Osteoblast (primary cell): Measurements from ENCODE around the gene CTCF. TPM values are rescaled to one million over a fixed set of nuclear protein-coding genes. Genes with fewer than 3 reads are reported as not detected.
A peak's percentile ranks its signal among the peaks of the same experiment; 100 is the strongest.

Experiments used
- DNase-seq: peaks from one replicate; pipeline ENCODE4 v3.0.0; 2011; ENCODE audit warnings: low spot score, mixed read lengths; ENCODE audit not compliant: insufficient read length; ENCODE audit errors: missing footprints
- H2AFZ ChIP-seq: 2 replicates; pipeline ENCODE4 v1.6.0; 2011; ENCODE audit warnings: mild to moderate bottlenecking, low read length
- H3K27ac ChIP-seq: 2 replicates; pipeline ENCODE4 v1.5.1; 2011; ENCODE audit warnings: mild to moderate bottlenecking, low read depth, low read length, moderate library complexity
- H3K27me3 ChIP-seq: 2 replicates; pipeline ENCODE4 v1.6.0; 2012; ENCODE audit warnings: mild to moderate bottlenecking, control low read depth, inconsistent platforms, low read length, moderate library complexity; ENCODE audit not compliant: insufficient read depth
- H3K36me3 ChIP-seq: 2 replicates; pipeline ENCODE4 v1.5.1; 2011; ENCODE audit warnings: mild to moderate bottlenecking, low read length, control low read depth, moderate library complexity; ENCODE audit not compliant: insufficient read depth
- H3K4me1 ChIP-seq: 2 replicates; pipeline ENCODE4 v1.5.1; 2011; ENCODE audit warnings: mild to moderate bottlenecking, low read length, control low read depth, moderate library complexity; ENCODE audit not compliant: insufficient read depth
- H3K4me2 ChIP-seq: 2 replicates; pipeline ENCODE4 v1.6.0; 2011; ENCODE audit warnings: mild to moderate bottlenecking, low read length; ENCODE audit not compliant: insufficient read depth
- H3K4me3 ChIP-seq: fragments of 200-600 bp; sonication (generic); 3 replicates; pipeline ENCODE4 v1.5.1; 2012; ENCODE audit warnings: mild to moderate bottlenecking, low read length, inconsistent platforms; ENCODE audit not compliant: insufficient read depth
- H3K79me2 ChIP-seq: 2 replicates; pipeline ENCODE4 v1.6.0; 2012; ENCODE audit warnings: mild to moderate bottlenecking, low read length, control low read depth, inconsistent platforms; ENCODE audit not compliant: insufficient read depth
- H3K9me3 ChIP-seq: 2 replicates; pipeline ENCODE4 v1.5.1; 2011; ENCODE audit warnings: low read depth, low read length, control low read depth
- H4K20me1 ChIP-seq: 2 replicates; pipeline ENCODE4 v1.6.0; 2012; ENCODE audit warnings: mild to moderate bottlenecking, low read length, control low read depth; ENCODE audit not compliant: insufficient read depth
- total RNA-seq: library from RNA; depleted of rRNA; stranded (reverse); fragments of >200 nt; gene quantifications from 2 replicates; pipeline ENCODE4 v1.2.3, GENCODE V29; 2012
- TF ChIP-seq, protein P1 (sequence below): IDR thresholded peaks from 2 replicates; pipeline ENCODE4 v1.5.1; 2011; ENCODE audit warnings: mild to moderate bottlenecking, low read depth, low read length, moderate library complexity; ENCODE audit errors: extremely low read depth

Gene CTCF
- total RNA-seq, 1 donor = 29.3 TPM

DNA sequence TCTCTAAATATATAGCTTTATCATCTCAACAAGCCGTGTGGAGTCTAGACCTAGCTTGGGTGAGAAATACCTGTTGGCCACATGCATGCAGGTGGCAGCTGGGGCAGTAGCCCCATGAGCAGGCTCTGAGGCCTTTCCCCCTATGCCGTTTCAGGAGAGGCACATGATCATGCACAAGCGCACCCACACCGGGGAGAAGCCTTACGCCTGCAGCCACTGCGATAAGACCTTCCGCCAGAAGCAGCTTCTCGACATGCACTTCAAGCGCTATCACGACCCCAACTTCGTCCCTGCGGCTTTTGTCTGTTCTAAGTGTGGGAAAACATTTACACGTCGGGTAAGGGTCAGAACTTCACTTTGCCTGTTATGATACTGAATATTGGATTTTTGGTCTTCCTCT, 65.9 kb downstream of the CTCF start:
- Histone ChIP-seq H3K4me3 (no peak overlapping the region), H3K79me2 (no peaks in the 10 kb centered on the region), H3K36me3 (peaks cover 36% of the 10 kb centered on the region), H3K4me2 (no peak overlapping the region), H3K27ac (no peak overlapping the region), H3K27me3 (no peaks in the 10 kb centered on the region), H3K4me1 (no peaks in the 10 kb centered on the region), H3K9me3 (no peaks in the 10 kb centered on the region), H4K20me1 (no peaks in the 10 kb centered on the region), H2AFZ (no peak overlapping the region)
- TF ChIP-seq, protein P1, sequence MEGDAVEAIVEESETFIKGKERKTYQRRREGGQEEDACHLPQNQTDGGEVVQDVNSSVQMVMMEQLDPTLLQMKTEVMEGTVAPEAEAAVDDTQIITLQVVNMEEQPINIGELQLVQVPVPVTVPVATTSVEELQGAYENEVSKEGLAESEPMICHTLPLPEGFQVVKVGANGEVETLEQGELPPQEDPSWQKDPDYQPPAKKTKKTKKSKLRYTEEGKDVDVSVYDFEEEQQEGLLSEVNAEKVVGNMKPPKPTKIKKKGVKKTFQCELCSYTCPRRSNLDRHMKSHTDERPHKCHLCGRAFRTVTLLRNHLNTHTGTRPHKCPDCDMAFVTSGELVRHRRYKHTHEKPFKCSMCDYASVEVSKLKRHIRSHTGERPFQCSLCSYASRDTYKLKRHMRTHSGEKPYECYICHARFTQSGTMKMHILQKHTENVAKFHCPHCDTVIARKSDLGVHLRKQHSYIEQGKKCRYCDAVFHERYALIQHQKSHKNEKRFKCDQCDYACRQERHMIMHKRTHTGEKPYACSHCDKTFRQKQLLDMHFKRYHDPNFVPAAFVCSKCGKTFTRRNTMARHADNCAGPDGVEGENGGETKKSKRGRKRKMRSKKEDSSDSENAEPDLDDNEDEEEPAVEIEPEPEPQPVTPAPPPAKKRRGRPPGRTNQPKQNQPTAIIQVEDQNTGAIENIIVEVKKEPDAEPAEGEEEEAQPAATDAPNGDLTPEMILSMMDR = no peak
- DNase-seq = no peak

DNA sequence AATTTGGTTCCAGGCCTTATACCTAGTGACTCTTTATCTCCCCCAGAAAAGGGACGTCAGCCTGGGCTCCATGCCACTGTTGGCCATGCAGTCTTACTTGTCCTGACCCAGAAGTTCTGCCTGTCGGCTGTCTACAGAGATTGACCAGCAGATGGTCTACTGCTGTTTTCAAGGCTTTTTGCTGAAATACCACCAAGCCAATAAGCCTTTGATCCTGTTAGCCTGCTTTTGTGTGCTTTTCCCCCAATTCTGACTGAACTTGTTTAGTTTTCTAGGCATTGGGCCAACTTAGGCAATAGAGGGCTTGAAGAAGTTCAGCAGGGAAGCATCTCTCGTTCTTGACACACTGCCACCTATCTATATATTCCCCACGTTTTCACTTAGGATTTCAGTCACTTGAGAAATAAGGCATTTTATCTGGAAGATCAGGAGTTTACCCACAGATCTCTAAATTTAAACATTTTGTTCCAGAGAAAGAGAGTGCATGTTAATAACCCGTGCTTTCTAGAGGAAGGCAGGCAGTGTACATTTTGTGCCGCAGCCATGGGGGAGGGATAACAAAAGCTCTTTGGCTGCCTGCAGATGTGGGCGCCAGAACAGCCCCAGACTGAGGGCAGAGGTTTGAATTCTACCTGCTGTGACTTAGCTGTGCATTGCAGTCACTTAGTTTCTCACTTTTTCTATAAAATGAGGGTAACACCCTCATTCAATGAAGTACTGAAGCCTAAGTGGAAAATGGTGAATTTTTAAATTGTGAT, 70.3 kb downstream of the CTCF start:
- TF ChIP-seq, protein P1 = no peak
- no peak overlapping the region for H3K4me2 ChIP-seq
- H3K9me3 ChIP-seq = no peaks in the 10 kb centered on the region
- H3K79me2 ChIP-seq = no peaks in the 10 kb centered on the region
- H2AFZ ChIP-seq = no peak overlapping the region
- H3K27ac ChIP-seq = no peak overlapping the region
- H4K20me1 ChIP-seq = no peaks in the 10 kb centered on the region
- H3K4me3 ChIP-seq = no peak overlapping the region
- H3K36me3 ChIP-seq = peaks cover 31% of the 10 kb centered on the region
- H3K4me1 ChIP-seq = no peaks in the 10 kb centered on the region
- H3K27me3 ChIP-seq = no peaks in the 10 kb centered on the region
- DNase-seq = peak; percentile 19

DNA sequence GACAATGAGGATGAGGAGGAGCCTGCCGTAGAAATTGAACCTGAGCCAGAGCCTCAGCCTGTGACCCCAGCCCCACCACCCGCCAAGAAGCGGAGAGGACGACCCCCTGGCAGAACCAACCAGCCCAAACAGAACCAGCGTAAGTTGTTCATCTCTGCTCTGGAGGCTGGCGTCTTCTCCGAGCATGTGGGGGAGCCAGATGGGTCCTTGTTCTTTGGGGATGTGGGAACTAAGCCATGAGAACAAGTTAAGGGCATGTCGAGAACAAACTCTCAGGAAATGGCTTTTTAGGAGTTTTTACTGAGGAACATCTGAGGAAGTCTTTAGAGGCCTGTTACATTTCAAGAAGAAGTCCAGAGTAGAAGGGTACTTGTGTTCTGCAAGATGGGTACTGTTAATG, 74.4 kb downstream of the CTCF start:
- H3K79me2 ChIP-seq = no peaks in the 10 kb centered on the region
- no peak for DNase-seq
- peaks cover under 1% of the 10 kb centered on the region for H3K4me1 ChIP-seq
- no peaks in the 10 kb centered on the region for H3K9me3 ChIP-seq
- H3K27ac ChIP-seq = no peak overlapping the region
- H2AFZ ChIP-seq = no peak overlapping the region
- no peaks in the 10 kb centered on the region for H4K20me1 ChIP-seq
- H3K36me3 ChIP-seq = peaks cover 33% of the 10 kb centered on the region
- H3K4me3 ChIP-seq = no peak overlapping the region
- TF ChIP-seq, protein P1 = no peak
- H3K4me2 ChIP-seq = no peak overlapping the region
- no peaks in the 10 kb centered on the region for H3K27me3 ChIP-seq

DNA sequence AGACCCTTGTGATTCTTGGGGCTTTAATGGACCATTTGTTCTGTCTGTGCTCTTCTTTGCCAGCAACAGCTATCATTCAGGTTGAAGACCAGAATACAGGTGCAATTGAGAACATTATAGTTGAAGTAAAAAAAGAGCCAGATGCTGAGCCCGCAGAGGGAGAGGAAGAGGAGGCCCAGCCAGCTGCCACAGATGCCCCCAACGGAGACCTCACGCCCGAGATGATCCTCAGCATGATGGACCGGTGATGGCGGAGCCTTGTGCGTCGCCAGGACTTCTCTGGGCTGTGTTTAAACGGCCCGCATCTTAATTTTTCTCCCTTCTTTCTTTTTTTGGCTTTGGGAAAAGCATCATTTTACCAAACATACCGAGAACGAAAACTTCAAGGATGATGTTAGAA, 75.3 kb downstream of the CTCF start:
- peaks cover 33% of the 10 kb centered on the region for H3K36me3 ChIP-seq
- H3K79me2 ChIP-seq = no peaks in the 10 kb centered on the region
- no peaks in the 10 kb centered on the region for H3K9me3 ChIP-seq
- H3K4me2 ChIP-seq = no peak overlapping the region
- H3K27ac ChIP-seq = no peak overlapping the region
- no peak overlapping the region for H3K4me3 ChIP-seq
- H3K4me1 ChIP-seq = peaks cover 8% of the 10 kb centered on the region
- H3K27me3 ChIP-seq = no peaks in the 10 kb centered on the region
- no peaks in the 10 kb centered on the region for H4K20me1 ChIP-seq
- H2AFZ ChIP-seq = no peak overlapping the region
- TF ChIP-seq, protein P1 = no peak
- DNase-seq = no peak
